ENCODE measurements around the gene CBX1. TPM values are rescaled to one million over a fixed set of nuclear protein-coding genes. Genes with fewer than 3 reads are reported as not detected.

The CBX1 gene
- total RNA-seq, 2 donors from 2014 or later, result 35.0 to 43.7 TPM

DNA sequence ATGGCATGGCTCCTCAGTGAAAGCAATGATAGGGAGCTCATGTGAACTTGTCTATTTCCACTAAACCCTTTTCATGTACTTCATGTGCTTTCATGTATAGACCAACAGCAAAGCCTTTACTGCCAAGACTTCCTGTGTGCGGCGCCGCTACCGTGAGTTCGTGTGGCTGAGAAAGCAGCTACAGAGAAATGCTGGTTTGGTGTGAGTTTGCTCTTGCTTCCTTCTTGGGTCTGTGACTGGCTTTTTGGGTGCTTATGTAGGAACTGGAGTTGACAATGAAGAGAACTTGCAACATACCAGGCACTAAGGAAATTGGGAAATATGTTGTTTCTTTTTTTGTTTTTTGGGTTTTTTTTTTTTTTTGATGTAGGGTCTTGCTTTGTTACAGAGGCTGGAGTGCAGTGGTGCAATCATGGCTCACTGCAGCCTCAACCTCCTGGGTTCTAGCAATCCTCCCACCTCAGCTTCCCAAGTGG lies 12.0 kb upstream of the CBX1 start:
- H3K9me3 ChIP-seq, result no peaks in the 10 kb centered on the region
- H3K36me3 ChIP-seq, result no peaks in the 10 kb centered on the region
- H3K27ac ChIP-seq, result no peak overlapping the region
- H3K4me1 ChIP-seq (replicated peaks), result no peaks in the 10 kb centered on the region
- TF ChIP-seq POLR2A (IDR thresholded peaks at IDR 0.05) (no peak), POLR2AphosphoS5 (IDR thresholded peaks at IDR 0.05) (no peak)
- TF ChIP-seq, protein P1, sequence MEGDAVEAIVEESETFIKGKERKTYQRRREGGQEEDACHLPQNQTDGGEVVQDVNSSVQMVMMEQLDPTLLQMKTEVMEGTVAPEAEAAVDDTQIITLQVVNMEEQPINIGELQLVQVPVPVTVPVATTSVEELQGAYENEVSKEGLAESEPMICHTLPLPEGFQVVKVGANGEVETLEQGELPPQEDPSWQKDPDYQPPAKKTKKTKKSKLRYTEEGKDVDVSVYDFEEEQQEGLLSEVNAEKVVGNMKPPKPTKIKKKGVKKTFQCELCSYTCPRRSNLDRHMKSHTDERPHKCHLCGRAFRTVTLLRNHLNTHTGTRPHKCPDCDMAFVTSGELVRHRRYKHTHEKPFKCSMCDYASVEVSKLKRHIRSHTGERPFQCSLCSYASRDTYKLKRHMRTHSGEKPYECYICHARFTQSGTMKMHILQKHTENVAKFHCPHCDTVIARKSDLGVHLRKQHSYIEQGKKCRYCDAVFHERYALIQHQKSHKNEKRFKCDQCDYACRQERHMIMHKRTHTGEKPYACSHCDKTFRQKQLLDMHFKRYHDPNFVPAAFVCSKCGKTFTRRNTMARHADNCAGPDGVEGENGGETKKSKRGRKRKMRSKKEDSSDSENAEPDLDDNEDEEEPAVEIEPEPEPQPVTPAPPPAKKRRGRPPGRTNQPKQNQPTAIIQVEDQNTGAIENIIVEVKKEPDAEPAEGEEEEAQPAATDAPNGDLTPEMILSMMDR (IDR thresholded peaks at IDR 0.05), result no peak
- no peaks in the 10 kb centered on the region for H3K27me3 ChIP-seq (replicated peaks; ENCODE audit: insufficient read depth)
- 91% methylated on average over 5 of the region's 5 CpGs for WGBS
- H3K4me3 ChIP-seq, result no peak overlapping the region
- DNase-seq (ENCODE audit: low spot score), result no peak
- intact Hi-C loops (cut with DNase I), result no loop called here

DNA sequence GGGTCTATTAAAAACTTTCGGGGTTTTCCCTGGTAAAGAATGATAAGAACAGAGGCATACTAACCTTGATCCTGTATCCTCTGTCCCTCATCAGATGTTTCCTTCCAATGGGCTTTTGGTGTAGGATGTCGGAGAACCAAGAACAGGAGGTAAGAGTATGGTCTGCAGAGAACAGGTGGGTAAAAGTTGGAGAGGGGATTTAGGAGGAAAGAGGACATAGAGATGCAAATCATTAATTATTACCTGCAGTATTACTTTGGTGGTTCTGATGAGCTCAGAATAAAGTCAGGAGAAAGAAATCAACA lies 10.6 kb upstream of the CBX1 start:
- no peak for DNase-seq (ENCODE audit: low spot score)
- Histone ChIP-seq H3K4me1 (replicated peaks) (no peaks in the 10 kb centered on the region), H3K9me3 (no peaks in the 10 kb centered on the region), H3K36me3 (no peaks in the 10 kb centered on the region), H3K27ac (no peak overlapping the region), H3K4me3 (no peak overlapping the region), H3K27me3 (replicated peaks; ENCODE audit: insufficient read depth) (no peaks in the 10 kb centered on the region)
- 81% methylated on average over 2 of the region's 2 CpGs for WGBS
- TF ChIP-seq, protein P1 (IDR thresholded peaks at IDR 0.05), result no peak
- TF ChIP-seq POLR2AphosphoS5 (IDR thresholded peaks at IDR 0.05) (no peak), POLR2A (IDR thresholded peaks at IDR 0.05) (no peak)
- intact Hi-C loops (cut with DNase I), result no loop called here

DNA sequence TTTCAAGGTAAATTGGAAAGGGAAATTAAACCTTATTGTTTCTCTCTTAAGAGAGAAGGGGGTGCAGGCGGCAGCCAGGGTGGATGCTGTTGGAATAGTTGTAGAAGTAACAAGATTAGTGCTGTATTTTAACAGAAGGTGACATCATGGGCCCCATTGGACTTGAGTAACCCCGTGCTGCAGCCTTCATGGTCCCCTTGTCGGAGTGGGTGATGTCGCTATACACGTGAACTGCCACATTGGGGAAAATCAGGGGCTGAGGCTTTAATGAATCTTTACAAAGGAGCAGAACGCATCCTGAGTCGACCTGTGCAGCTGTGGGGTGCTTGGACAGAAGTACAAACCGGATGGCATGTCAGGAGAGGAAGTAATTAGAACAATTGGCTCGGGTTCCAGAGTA lies 9.5 kb upstream of the CBX1 start:
- H3K36me3 ChIP-seq, result no peaks in the 10 kb centered on the region
- no peak for DNase-seq (ENCODE audit: low spot score)
- no peak overlapping the region for H3K4me3 ChIP-seq
- H3K27ac ChIP-seq, result no peak overlapping the region
- no peaks in the 10 kb centered on the region for H3K27me3 ChIP-seq (replicated peaks; ENCODE audit: insufficient read depth)
- intact Hi-C loops (cut with DNase I), result no loop called here
- WGBS, result 79% methylated on average over 9 of the region's 9 CpGs
- TF ChIP-seq POLR2AphosphoS5 (IDR thresholded peaks at IDR 0.05) (no peak), POLR2A (IDR thresholded peaks at IDR 0.05) (no peak)
- TF ChIP-seq, protein P1 (IDR thresholded peaks at IDR 0.05), result no peak
- H3K9me3 ChIP-seq, result no peaks in the 10 kb centered on the region
- no peaks in the 10 kb centered on the region for H3K4me1 ChIP-seq (replicated peaks)

DNA sequence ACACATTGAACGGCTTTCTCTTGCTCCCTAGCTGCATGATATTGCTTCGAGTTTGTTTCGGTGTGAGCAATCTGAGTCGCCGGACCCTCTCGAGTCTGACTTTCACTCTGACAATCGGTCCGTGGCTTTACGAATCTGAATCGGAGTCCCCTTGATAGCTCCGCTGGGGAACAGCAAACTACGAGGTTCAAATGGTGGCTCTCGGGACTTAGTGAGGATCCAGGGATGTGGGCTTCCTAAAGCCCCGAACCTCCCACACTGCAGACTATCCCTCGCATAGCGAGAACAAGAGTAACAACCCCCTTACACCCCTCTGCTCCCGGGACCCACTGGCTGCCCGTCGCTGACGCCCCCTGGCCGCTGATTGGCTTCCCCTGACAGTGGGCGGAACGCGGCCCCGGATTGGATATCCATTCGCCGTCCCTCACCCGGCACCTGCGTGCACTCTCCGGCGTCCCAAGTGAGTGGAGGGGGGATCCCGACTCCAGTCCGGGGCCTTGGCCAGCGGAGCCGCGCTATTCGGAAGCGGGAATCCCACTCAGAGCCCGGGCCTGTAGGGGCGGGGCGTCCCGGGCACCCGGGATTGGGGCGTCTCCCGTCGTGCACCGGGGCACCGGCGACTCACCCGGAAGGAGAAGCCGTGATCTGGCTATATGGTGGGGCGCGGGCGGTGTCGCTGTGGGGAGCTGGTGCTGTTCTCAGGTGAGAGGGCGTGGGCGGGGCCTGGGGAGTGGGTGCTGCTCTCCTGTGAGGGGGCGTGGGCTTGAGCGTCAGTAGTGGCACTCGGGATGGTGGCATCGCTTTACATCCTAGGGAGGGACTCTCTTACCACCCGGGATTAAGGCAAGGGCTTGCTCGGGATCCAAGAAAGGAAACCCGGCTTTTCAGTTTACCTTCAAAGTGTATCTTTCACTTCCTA lies 6.1 kb upstream of the CBX1 start, which contains the start of gene SNX11:
Gene SNX11 (plus strand): TSS at position 630 of the 919 bp plus-strand sequence. CDS start 4,278 bp downstream, outside the sequence.
- no peaks in the 10 kb centered on the region for H3K9me3 ChIP-seq
- DNase-seq (ENCODE audit: low spot score), result peak; percentile 89
- under 1% methylated on average over 58 of the region's 64 CpGs for WGBS
- TF ChIP-seq POLR2A (IDR thresholded peaks at IDR 0.05), result peak; percentile 70
- TF ChIP-seq, protein P1 (IDR thresholded peaks at IDR 0.05), result peak in 2 of 4 experiments; percentile 27 to 29
- peak; percentile 91 for TF ChIP-seq POLR2AphosphoS5 (IDR thresholded peaks at IDR 0.05)
- no peaks in the 10 kb centered on the region for H3K27me3 ChIP-seq (replicated peaks; ENCODE audit: insufficient read depth)
- H3K27ac ChIP-seq, result peak within 1 kb of the TSS; percentile 91 to 94
- intact Hi-C loops (cut with DNase I), result no loop called here
- H3K4me3 ChIP-seq, result peak within 1 kb of the TSS; percentile 65 to 74
- H3K4me1 ChIP-seq (replicated peaks), result no peaks in the 10 kb centered on the region
- no peaks in the 10 kb centered on the region for H3K36me3 ChIP-seq

DNA sequence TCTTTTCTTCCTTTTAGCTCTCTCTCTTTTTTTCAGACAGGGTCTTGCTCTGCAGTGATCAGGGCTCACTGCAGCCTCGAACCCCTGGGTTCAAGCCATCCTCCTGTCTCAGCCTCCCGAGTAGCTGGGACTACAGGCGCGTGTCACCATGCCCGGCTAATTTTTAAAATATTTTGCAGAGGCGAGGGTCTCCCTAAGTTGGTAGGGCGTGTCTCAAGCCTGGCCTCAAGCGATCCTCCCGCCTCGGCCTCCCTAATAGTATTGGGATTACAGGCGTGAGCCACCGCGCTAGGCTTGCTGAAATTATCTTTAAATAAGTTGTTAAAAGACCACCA lies 5.5 kb upstream of the CBX1 start:
- Histone ChIP-seq H3K4me1 (replicated peaks) (no peaks in the 10 kb centered on the region), H3K27me3 (replicated peaks; ENCODE audit: insufficient read depth) (no peaks in the 10 kb centered on the region), H3K36me3 (no peaks in the 10 kb centered on the region), H3K27ac (peak overlapping the region; percentile 91 to 94), H3K4me3 (peak overlapping the region; percentile 65 to 74), H3K9me3 (no peaks in the 10 kb centered on the region)
- WGBS, result 49% methylated on average over 13 of the region's 13 CpGs
- no peak for DNase-seq (ENCODE audit: low spot score)
- intact Hi-C loops (cut with DNase I), result no loop called here
- TF ChIP-seq, protein P1 (IDR thresholded peaks at IDR 0.05), result no peak
- TF ChIP-seq POLR2A (IDR thresholded peaks at IDR 0.05), result no peak
- TF ChIP-seq POLR2AphosphoS5 (IDR thresholded peaks at IDR 0.05), result no peak

Data from prostate gland (tissue), 2 donors.